ENCODE data around the gene TRIM24.

Gene TRIM24

DNA sequence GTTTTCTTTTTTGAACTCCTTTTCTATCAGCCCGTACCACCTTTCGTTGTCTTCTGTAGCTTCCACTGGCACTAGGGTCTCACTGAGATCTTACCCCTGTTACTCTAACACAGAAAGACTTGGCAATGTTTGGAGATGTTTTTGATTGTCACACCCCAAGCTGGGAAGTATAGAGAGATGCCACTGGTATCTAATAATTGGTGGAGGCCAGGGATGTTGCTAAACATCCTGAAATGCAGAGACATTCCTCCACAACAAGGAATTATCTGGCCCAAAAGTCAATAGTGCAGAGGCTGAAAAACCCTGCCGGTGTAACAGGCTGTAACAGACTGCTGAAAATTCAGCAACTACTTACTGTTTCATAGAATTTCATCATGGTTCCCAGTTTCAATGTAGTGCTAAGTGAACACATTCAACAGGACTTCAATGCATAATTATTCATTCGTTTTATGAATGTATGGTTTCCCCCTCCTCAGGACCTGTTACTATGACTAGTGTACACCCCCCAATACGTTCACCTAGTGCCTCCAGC, 115.9 kb downstream of the TRIM24 start:
- no peak for DNase-seq (ENCODE audit: low read depth)

DNA sequence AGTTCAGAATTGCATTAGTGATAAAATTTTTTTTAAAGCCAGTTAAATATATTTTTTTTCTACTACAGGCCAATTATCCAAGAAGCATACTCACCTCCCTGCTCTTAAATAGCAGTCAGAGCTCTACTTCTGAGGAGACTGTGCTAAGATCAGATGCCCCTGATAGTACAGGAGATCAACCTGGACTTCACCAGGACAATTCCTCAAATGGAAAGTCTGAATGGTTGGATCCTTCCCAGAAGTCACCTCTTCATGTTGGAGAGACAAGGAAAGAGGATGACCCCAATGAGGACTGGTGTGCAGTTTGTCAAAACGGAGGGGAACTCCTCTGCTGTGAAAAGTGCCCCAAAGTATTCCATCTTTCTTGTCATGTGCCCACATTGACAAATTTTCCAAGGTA, 119.1 kb downstream of the TRIM24 start:
- DNase-seq (ENCODE audit: low read depth): no peak

DNA sequence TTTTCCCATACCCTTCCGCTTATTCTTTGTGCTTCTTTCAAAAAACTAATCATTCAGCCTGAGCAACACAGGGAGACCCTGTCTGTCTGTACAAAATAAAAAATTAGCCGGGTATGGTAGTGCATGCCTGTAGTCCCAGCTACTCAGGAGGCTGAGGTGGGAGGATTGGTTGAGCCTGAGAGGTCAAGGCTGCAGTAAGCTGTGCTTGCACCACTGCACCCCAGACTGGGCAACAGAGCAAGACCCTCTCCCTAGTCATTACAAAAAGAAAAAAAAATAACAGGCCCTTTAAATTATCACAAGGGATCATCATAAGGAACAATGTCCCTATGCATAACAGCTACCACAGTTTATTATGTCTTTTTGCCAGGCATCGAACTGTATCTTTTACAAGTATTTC, 119.6 kb downstream of the TRIM24 start:
- no peak for DNase-seq (ENCODE audit: low read depth)

DNA sequence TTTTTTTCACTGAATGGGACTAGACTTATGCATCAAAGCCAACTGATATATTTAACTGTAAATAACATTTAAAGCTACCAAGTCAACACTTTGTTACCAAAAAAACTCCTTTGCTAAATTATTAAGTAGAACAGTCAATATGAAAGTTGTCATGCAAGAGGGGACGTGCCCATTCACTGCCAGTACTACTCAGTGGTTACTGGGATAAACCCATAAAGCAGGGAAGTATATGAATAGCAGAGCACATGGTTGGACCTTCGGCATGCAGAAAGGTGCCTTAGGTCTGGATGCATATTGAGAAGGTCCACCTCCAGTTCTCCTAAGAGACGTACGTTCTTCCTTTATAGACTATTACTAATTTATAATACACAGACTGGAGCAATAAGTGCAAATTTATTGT, 121.0 kb downstream of the TRIM24 start:
- no peak for DNase-seq (ENCODE audit: low read depth)

DNA sequence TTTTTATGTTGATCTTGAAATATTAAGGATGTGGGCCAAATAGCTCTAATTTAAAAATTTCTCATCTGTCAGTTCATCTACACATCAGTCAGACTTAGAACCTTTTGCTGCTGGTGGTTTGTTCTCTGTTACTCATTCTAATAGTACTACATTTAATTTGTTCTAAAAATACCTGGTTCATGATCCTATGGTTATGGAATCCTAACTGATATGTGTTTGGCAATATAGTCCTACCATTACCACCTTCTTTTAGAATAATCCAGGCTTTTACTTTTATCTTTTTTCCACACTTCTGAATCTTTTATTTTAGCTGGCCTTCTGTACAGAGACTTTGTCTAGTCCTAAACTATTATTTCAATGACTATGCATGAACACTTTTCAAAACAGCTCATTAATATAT, 124.2 kb downstream of the TRIM24 start:
- DNase-seq (ENCODE audit: low read depth): no peak

DNA sequence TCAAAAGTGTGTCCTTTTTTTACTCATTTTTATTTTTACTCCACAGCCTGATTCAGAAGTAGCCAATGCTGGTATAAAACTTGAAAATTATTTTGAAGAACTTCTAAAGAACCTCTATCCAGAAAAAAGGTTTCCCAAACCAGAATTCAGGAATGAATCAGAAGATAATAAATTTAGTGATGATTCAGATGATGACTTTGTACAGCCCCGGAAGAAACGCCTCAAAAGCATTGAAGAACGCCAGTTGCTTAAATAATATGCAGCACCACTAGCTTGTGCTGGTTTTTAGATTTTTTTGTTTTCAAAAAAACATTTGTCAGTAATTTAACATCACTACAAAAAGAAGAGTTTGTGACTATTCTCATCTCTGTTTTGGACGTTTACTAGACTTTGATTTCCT, 124.6 kb downstream of the TRIM24 start:
- no peak for DNase-seq (ENCODE audit: low read depth)

DNA sequence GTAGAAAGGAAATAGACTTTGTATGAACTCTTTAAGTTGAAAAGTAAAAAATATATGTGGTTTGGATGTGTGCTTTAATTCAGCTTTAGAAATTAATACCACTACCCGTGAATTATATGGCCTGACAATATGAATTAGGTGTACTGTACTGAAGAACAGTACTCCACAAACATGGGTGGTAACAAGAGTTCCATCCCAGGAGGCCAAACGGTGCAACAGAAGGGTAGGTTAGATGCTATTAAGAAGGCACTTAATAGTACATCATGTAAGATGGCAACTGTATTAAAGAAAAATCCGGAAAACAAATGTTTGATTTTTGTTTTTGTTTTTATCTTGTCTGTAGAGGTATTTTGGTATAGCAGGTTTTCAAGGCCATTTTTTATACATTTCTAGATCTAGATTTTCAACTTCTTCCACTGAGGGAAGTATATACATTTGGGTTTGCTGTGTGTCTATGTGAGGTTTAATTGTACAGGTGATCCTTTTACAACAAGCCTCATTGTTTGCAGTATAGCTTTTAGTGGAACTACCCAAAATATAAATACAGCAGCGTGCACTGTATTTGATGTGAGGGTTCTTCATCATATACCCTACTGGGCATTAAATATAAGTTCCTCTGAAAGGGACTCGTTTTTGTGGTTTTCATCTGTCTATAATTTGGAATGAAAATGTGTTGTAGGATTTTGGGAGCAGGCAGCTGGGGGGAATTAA, 125.4 kb downstream of the TRIM24 start:
- DNase-seq (ENCODE audit: low read depth): no peak

DNA sequence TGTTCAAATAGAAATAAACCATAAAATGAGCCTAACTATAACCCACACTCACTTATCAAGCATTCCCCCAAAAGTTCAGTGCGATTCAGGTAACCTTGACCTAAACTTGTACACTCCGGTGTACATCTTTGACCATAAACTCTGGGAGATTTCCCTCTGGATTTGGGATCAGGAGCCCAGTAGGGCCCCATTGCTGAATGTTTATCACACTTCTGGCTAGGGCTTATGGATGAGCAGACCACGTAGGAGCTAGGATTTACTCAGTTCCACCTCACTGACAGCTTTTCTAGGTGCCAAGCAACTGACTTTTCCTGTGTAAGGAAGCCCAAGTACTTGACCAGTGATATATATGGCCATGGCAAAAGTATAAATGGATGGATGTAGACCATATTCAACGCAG, 127.4 kb downstream of the TRIM24 start:
- no peak for DNase-seq (ENCODE audit: low read depth)

DNA sequence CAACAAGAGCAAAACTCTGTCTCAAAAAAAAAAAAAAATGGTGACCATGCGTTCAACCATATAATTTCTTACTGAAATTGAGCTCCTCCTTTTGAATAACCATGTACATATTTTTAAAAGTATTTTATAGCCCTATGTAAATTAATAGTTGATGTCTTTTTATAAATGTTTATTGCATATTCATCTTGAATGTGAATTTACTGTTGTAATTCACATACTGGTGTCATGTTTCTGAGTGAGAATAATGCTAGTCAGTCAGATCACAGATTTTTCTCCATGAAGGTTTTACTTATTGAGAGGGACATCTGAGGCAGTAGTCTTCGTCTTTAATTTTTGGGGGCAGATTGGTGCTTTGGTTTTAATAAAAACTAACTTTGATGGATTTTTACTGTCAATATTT, 128.9 kb downstream of the TRIM24 start:
- no peak for DNase-seq (ENCODE audit: low read depth)

DNA sequence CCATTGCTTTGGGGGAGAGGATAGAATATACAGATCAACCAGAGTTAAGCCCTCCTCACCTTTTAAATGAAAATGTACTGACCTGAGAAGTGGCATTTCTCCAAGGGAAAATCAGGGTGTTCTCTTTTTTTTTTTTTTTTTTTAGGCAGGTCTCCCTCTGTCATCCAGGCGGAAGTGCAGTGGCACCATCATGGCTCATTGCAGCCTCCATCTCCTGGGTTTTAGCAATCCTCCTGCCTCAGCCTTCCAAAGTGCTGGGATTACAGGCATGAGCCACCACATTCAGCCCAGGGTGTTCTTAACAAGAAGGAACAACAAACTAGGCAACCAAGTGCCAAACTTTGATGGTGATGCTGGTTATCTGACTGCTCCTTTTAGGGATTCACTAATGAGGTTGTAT, 130.1 kb downstream of the TRIM24 start:
- DNase-seq (ENCODE audit: low read depth): no peak

DNA sequence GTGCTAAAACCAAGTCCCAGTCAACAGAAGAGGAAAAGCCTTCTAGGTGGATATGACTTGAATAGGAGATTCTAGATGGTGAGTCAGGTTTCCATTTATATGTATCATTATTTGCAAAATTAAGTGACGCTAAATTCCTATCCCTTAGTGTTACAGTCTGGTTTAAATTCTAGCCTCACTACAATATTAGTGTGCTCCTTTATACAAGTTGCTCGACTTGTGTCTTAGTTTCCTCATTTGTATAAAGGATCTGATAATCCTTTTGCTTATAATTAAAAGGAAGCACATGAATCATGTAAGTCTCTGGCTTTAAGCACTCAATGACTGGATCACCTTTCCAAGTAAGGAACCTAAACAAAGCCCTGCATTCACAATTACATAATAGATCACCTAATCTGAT, 135.4 kb downstream of the TRIM24 start:
- no peak for DNase-seq (ENCODE audit: low read depth)

DNA sequence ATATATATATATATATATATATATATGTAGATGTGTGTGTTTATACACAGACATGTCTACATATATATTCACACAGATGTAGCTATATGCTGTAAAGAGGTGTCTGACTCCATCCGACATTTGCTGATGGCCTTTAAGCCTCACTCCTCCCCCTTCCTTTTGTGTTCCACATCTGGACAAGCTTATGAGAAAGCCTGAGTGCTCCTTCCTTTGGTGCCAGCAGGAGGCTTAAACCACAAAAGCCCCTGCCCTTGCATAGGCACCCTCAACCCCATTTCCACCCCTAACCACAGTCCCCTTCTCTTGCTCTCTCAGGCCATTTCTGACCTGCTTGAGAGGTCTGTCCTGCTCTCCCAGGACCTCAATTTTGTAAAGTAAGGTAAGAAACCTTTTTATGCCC, 142.4 kb downstream of the TRIM24 start:
- no peak for DNase-seq (ENCODE audit: low read depth)

DNA sequence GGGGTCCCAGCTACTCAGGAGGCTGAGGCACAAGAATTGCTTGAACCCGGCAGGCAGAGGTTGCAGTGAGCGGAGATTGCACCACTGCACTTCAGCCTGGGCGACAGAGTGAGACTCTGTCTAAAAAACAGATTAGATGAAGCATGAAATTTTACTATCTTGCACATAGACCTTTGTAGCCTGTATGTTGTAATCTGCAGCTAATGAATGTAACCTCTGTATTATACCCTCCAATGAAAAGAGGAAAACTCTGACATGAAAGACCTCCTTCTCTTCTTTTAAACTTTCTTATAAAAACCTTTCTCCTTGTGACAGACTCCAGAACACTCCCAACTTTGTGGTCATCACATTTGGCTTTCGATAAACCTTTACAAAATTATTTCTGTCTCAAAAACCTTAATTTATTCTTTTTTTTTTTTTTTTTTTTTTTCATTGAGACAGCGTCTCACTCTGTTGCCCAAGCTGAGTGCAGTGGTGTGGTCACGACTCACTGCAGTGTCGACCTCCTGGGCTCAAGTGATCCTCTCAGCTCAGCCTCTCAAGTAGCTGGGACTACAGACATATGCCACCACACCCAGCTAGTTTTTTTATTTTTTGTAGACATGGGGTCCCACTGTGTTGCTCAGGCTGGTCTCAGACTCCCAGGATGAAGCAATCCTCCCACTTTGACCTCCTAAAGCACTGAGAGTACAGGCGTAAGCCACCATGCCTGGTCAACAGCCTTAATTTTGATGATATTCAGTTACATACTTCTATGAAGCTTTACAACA, 143.7 kb downstream of the TRIM24 start:
- DNase-seq (ENCODE audit: low read depth): no peak

DNA sequence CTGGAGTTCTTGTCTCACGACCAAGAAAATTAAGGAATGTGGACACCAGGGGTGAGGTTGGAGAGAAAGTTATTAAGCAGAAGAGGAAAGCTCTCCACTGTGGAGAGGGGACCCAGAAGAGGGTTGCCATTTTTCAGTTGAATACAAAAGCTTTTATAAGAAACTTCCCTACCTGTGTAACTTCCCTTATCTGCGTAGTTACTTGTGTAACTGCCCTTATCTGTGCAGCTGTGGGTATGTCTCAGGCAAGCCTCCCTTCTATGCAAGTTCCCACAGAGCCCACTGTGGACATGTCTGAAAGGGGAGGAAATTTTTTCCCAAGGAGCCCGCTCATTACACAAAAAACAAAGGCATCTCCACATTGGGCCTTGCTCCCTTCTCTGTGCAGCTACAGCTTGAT, 146.2 kb downstream of the TRIM24 start:
- no peak for DNase-seq (ENCODE audit: low read depth)

DNA sequence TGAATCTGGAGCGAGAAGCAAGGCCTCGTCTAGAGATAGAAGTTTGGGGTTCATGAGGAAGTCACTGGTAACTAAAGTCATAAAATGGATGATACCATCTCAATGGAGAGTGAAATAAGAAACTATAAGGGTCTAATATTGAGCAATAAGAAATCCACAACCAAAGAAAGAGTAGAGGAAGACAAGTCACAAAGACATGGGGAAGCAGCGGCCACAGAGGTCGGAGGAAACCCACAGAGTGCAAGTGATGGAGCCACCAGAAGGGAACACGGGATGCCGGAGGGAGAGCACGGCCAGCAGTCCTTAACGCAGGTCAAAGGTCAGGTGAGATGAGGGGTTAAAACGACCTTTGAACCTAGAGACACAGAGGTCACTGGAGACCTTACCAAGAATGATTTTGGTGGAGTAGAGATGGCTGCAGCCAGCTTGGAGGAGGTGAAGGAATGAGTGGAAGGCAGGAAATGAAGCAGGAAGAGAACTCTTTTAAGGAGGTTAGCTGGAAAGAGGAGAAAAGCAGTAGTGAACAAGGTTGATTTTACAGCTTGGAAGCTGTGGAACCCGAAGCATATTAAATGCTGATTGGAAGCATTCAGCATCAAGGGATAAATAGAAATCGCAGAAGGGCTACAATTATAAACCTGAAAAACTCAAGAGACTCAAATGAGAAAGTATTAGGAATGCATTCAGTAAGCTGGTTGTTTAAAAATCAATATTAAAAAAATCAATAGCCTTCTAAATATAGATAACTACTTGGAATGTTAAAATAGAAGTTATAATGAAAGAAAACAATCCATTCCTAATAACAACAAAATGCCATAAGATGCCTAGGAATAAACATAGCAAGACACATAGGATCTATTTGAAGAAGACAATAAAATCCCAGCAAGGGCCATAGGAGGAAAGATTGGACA, 147.4 kb downstream of the TRIM24 start:
- DNase-seq (ENCODE audit: low read depth): no peak

DNA sequence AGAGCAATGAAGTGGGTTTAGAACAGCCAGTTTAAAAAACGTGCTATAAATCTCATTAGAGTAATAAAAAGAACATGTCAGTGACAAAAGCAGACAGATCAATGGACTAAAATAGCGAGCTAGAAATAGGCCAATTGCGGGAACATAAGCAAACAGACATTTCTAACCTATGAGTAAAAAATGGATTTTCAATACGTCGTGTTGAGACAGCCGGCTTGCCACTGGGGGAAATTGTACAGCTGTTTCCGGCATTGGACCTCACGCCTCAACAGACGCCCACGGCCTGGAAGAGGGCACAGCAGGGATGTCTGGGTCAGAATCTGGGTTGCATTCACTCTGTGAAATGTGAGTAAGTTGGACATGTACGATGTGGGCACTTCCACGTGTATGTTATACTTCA, 148.2 kb downstream of the TRIM24 start:
- DNase-seq (ENCODE audit: low read depth): no peak

DNA sequence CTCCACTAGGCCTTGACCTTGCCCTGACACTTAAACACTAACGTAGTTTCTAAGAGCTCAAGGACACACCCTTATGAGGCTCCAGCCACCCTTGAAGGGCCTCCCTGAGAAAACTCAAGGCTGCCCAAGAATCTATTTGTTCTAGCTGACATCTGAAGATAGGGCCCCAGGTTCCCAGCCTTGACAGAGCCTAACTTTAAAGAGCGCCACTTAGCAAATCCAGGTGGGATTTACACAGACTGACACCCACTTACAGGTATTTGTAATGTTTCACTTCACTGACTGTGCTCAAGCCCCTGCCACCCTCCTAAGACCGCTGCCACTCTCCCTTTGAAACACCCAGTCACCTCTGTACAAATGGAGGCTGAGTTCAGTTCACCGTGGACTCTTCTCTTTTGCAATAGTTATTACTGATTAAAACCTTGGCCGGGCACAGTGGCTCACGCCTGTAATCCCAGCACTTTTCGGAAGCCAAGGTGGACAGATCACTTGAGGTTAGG, 150.7 kb downstream of the TRIM24 start:
- DNase-seq (ENCODE audit: low read depth): no peak

DNA sequence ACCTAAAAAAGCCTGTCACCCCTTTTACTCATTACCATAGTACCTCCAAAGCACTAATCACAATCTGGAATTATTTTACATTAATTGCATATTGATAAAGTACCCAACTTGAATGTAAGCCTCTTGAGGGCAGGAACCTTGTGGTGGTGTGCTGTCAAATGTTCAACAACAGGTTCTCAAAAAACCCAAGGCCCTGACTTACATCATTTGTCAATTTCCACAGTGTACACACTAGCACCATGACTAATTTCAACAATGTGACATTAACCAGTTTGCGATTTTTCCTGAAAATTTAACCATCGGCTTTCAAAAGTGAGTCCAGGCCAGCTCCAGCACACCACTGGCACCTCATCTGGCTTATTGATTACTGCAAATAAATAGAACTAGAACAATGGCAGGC, 153.6 kb downstream of the TRIM24 start:
- no peak for DNase-seq (ENCODE audit: low read depth)

DNA sequence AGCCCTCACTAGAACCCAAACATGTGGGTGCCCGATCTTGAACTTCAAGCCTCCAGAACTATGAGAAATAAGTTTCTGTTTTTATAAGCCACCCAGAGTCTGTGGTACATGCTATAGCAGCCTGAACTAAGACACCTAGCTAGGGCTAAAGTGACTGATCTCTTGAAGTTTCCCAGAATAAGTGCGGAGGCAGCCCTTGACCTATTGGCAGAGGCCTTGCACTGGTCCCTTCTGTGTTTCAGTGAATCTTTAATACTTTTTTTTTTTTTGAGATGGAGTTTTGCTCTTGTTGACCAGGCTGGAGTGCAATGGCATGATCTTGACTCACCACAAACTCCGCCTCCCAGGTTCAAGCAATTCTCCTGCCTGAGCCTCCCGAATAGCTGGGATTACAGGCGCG, 156.0 kb downstream of the TRIM24 start:
- DNase-seq (ENCODE audit: low read depth): no peak

DNA sequence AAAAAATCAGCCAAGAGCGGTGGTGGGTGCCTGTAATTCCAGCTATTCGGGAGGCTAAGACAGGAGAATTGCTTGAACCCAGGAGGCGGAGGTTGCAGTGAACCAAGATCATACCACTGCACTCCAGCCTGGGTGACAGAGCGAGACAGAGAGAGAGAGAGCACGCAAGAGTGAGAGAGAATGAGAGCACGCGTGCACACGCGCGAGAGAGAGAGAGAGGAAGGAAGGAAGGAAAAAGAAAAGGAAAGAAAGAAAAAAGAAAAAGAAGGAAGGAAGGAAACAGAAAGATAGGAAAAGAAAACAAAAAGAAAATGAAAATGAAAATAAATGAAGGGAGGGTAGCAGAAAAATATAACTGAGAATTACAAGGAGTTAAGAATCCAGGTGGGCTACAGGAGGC, 158.4 kb downstream of the TRIM24 start:
- DNase-seq (ENCODE audit: low read depth): no peak

DNA sequence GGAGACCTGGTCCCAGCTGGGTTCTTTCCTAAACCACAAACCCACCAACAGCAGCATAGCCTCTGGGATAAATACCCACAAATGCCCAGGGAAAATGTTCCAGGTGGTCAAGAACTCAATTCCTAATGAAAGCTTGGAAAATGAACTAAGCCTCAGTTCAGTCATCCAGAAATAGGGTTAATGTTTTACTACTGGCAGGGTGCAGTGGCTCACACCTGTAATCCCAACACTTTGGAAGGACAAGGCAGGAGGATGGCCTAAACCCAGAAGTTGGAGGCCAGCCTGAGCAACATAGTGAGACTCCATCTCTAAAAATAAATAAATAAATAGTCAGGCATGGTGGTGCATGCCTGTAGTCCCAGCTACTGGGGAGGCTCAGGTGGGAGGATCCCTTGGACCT, 158.9 kb downstream of the TRIM24 start:
- DNase-seq (ENCODE audit: low read depth): no peak

DNA sequence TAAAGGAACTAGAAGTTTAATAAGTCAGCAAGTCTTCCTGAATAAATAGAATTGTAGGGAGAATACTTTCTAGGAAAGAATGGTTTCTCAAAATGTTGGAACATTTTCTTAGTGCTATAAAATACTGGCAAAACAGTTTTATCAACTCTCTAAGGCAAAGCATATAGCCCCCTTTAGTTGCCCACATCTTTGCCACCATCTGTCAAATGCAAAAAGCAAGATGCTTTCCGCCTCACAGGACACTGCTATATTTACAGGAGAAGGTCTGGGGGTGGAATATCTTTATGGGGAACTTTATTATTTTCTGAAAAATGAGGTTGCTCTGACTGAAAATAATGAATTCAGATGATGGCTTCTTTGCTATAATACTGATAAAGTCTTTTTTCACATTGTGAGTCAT, 162.8 kb downstream of the TRIM24 start:
- DNase-seq (ENCODE audit: low read depth): no peak
